Ovary (tissue), 3 donors: ENCODE measurements around the gene NELL1.

Source experiments
- CTCF ChIP-seq, 3 donors: fragments of 450-650 bp in 2 of 3; fragments of 200-600 bp in 1 of 3; IDR thresholded peaks; one replicate each; pipeline versions ENCODE4 v1.5.1 to v1.8.0; 2016 to 2022; ENCODE audit warnings: antibody characterized with exemption in 3 of 3, mild to moderate bottlenecking in 1 of 3
- POLR2A ChIP-seq: fragments of 450-650 bp; IDR thresholded peaks from one replicate; pipeline ENCODE4 v1.6.1; 2017; ENCODE audit warnings: antibody characterized with exemption, mild to moderate bottlenecking, moderate library complexity
- donor health status: DM: no; HTN: no; CAD: no.

GRCh38 chr11:21481255-21481654, 811.9 kb downstream of the NELL1 start:
- no peak for TF ChIP-seq POLR2A
- TF ChIP-seq CTCF (IDR thresholded peaks at IDR 0.05) = no peak
